Adrenal gland (tissue), 5 donors: ENCODE data around the gene TRMT2A.

ENCODE experiments used
- POLR2A ChIP-seq, 2 donors: fragments of 450-650 bp; IDR thresholded peaks; one replicate each; pipeline ENCODE4 v1.6.1; 2017; ENCODE audit warnings: antibody characterized with exemption in 2 of 2, mild to moderate bottlenecking in 2 of 2, moderate library complexity in 1 of 2
- TF ChIP-seq, protein P1 (sequence below), 6 experiments: fragments of 450-650 bp in 4 of 6; fragments of 200-600 bp in 2 of 6; sonication (generic) in 1 of 6; IDR thresholded peaks; 1 replicate in 5 of 6; 2 replicates in 1 of 6; pipeline versions ENCODE4 v1.5.1 to v1.8.0; 2016 to 2021; ENCODE audit warnings: antibody characterized with exemption in 6 of 6, mild to moderate bottlenecking in 2 of 6, moderate library complexity in 1 of 6
- donor health status: DM: no; HTN: no; CAD: no.

DNA sequence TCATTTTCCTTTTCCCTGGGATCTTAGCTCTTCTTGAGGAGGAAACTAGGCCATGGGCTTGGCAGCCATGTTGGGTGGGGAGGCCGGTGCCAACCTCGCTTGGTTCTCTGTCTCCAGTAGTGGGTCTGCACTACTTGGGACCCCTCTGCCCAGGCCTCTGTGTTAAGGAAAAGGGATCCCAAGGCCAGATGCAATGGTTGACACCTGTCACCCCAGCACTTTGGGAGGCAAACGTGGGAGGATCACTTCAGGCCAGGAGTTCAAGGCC is 12.7 kb upstream of the TRMT2A start:
- TF ChIP-seq, protein P1, sequence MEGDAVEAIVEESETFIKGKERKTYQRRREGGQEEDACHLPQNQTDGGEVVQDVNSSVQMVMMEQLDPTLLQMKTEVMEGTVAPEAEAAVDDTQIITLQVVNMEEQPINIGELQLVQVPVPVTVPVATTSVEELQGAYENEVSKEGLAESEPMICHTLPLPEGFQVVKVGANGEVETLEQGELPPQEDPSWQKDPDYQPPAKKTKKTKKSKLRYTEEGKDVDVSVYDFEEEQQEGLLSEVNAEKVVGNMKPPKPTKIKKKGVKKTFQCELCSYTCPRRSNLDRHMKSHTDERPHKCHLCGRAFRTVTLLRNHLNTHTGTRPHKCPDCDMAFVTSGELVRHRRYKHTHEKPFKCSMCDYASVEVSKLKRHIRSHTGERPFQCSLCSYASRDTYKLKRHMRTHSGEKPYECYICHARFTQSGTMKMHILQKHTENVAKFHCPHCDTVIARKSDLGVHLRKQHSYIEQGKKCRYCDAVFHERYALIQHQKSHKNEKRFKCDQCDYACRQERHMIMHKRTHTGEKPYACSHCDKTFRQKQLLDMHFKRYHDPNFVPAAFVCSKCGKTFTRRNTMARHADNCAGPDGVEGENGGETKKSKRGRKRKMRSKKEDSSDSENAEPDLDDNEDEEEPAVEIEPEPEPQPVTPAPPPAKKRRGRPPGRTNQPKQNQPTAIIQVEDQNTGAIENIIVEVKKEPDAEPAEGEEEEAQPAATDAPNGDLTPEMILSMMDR (IDR thresholded peaks at IDR 0.05) = no peak
- no peak for TF ChIP-seq POLR2A (IDR thresholded peaks at IDR 0.05)
